Thoracic aorta (tissue), 2 donors: ENCODE results near the gene PSMD13. TPM values are rescaled to one million over a fixed set of nuclear protein-coding genes. Genes with fewer than 3 reads are reported as not detected.

ENCODE experiments used
- ATAC-seq: fragments of 150-250 bp; one replicate; pipeline ENCODE4 v1.8.0; 2017; ENCODE audit warnings: low read depth; ENCODE audit not compliant: insufficient number of reproducible peaks, low FRiP score
- DNase-seq: peaks from one replicate; pipeline ENCODE4 v3.0.0-alpha.2; 2020; ENCODE audit warnings: low spot score
- H3K27ac ChIP-seq, 2 donors: fragments of 200-600 bp; sonication (generic); 1 replicate in 1 of 2; 2 replicates in 1 of 2; pipeline ENCODE4 v1.5.1; 2016; ENCODE audit warnings: mild to moderate bottlenecking in 2 of 2, moderate library complexity in 2 of 2
- H3K27me3 ChIP-seq: fragments of 200-600 bp; sonication (generic); replicated peaks from 2 replicates; pipeline ENCODE4 v1.6.0; 2016; ENCODE audit warnings: mild to moderate bottlenecking; ENCODE audit not compliant: insufficient read depth
- H3K36me3 ChIP-seq: fragments of 200-600 bp; sonication (generic); one replicate; pipeline ENCODE4 v1.5.1; 2016
- H3K4me1 ChIP-seq, 2 donors: fragments of 200-600 bp; sonication (generic); 1 replicate in 1 of 2; 2 replicates in 1 of 2; pipeline versions ENCODE4 v1.5.1 to v1.6.0; 2016; ENCODE audit warnings: low read depth in 2 of 2, mild to moderate bottlenecking in 1 of 2; ENCODE audit not compliant: control insufficient read depth in 1 of 2
- H3K4me3 ChIP-seq: fragments of 200-600 bp; sonication (generic); 2 replicates; pipeline ENCODE4 v1.5.1; 2016; ENCODE audit warnings: mild to moderate bottlenecking
- H3K9me3 ChIP-seq: fragments of 200-600 bp; sonication (generic); 2 replicates; pipeline ENCODE4 v1.5.1; 2016
- CTCF ChIP-seq: fragments of 200-600 bp; sonication (generic); IDR thresholded peaks from one replicate; pipeline ENCODE4 v1.5.1; 2019; ENCODE audit warnings: antibody characterized with exemption
- total RNA-seq, 2 donors: library from RNA; depleted of rRNA; stranded (reverse); fragments of >200 nt; gene quantifications; one replicate each; pipeline versions ENCODE4 v1.1.0 to v1.2.3, GENCODE V29; 2016

Gene PSMD13
- total RNA-seq, 2 donors from 2014 or later: 79.6 to 90.8 TPM

GRCh38 chr11:288478-289397 is 52.0 kb downstream of the PSMD13 start, which contains the start of gene PGGHG:
Gene PGGHG, plus strand, starts transcription at chr11:289126. Its CDS starts 691 bp downstream, at chr11:289817.
- H3K36me3 ChIP-seq: peaks cover 2% of the 10 kb centered on the region
- H3K27ac ChIP-seq: no peak within 1 kb of the TSS
- peak within 1 kb of the TSS; percentile 80 for H3K4me3 ChIP-seq
- H3K9me3 ChIP-seq: no peaks in the 10 kb centered on the region
- peaks cover 6 to 20% of the 10 kb centered on the region in 2 donors for H3K4me1 ChIP-seq
- TF ChIP-seq CTCF: no peak
- no peaks in the 10 kb centered on the region for H3K27me3 ChIP-seq
- peak; percentile 62 for ATAC-seq
- no peak for DNase-seq

- no peak for ATAC-seq
Measured at GRCh38 chr11:289398-289711, 52.6 kb downstream of the PSMD13 start.

GRCh38 chr11:289712-290620 is 53.2 kb downstream of the PSMD13 start:
- Histone ChIP-seq H3K4me3 (peak overlapping the region; percentile 80), H3K4me1 (peaks cover 6 to 20% of the 10 kb centered on the region in 2 donors), H3K27ac (no peak overlapping the region), H3K36me3 (peaks cover 5% of the 10 kb centered on the region), H3K27me3 (no peaks in the 10 kb centered on the region), H3K9me3 (no peaks in the 10 kb centered on the region)
- no peak for TF ChIP-seq CTCF
- no peak for DNase-seq
- no peak for ATAC-seq

More at GRCh38 chr11:289398-289711, 52.6 kb downstream of the PSMD13 start:
- no peaks in the 10 kb centered on the region for H3K9me3 ChIP-seq
- peaks cover 5% of the 10 kb centered on the region for H3K36me3 ChIP-seq
- H3K4me3 ChIP-seq: peak overlapping the region; percentile 80
- TF ChIP-seq CTCF: no peak
- H3K27ac ChIP-seq: no peak overlapping the region
- no peak for DNase-seq
- H3K4me1 ChIP-seq: peaks cover 6 to 20% of the 10 kb centered on the region in 2 donors
- H3K27me3 ChIP-seq: no peaks in the 10 kb centered on the region

GRCh38 chr11:290621-291231 is 54.0 kb downstream of the PSMD13 start:
- Histone ChIP-seq H3K36me3 (peaks cover 5% of the 10 kb centered on the region), H3K27me3 (no peaks in the 10 kb centered on the region), H3K4me3 (no peak overlapping the region), H3K4me1 (peaks cover 6 to 20% of the 10 kb centered on the region in 2 donors), H3K9me3 (no peaks in the 10 kb centered on the region), H3K27ac (no peak overlapping the region)
- no peak for TF ChIP-seq CTCF
- DNase-seq: no peak
- ATAC-seq: no peak
